ENCODE results near the gene ZFP57. TPM values are rescaled to one million over a fixed set of nuclear protein-coding genes. Genes with fewer than 3 reads are reported as not detected.
"Not testable (repeated sequence)": the region's sequence is repeated elsewhere in the genome, so short reads cannot be mapped to it uniquely, and the experiment has no call there.

The ZFP57 gene
- polyA plus RNA-seq, 1 donor (not counting 4 experiments of a cell fraction or from before 2014, with no cell fraction given) = 17.4 TPM

DNA sequence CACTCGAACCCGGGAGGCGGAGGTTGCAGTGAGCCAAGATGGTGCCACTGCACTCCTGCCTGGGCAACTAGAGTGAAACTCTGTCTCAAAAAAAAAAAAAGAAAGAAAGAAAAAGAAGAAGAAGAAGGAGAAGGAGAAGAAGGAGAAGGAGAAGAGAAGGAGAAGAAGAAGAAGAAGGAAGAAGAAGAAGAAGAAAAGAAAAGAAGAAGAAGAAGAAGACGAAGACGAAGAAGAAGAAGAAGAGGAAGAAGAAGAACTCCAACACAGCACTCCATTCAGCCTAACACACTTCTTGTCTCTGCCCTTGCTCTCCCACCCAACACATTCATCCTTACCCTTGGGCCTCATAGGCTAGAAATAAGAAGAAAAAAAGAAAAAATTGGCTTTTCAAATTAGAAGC, 6.9 kb downstream of the ZFP57 start:
- dilution Hi-C loops (cut with MboI; ENCODE audit: extremely low pct_ligation_motif_present, low sequenced_read_pairs) = no loop called here
- H2AFZ ChIP-seq (ENCODE audit: control insufficient read depth, low read length) = no peak overlapping the region
- H3K27me3 ChIP-seq (ENCODE audit: control insufficient read depth, extremely low read depth, insufficient read depth, low read length) = no peaks in the 10 kb centered on the region
- no peaks in the 10 kb centered on the region for H3K9me3 ChIP-seq (ENCODE audit: control insufficient read depth, low read depth, low read length)
- no peaks in the 10 kb centered on the region for H3K9me1 ChIP-seq (ENCODE audit: control insufficient read depth, extremely low read depth, insufficient read depth, low read length)
- H3K36me3 ChIP-seq (ENCODE audit: control insufficient read depth in 2 of 2, extremely low read depth in 1 of 2, insufficient read depth in 2 of 2, low read length in 2 of 2) = peaks cover 0 to 3% of the 10 kb centered on the region in 2 experiments
- no peak overlapping the region for H3K9ac ChIP-seq (ENCODE audit: control insufficient read depth, extremely low read depth, insufficient read depth, low read length)
- no peaks in the 10 kb centered on the region for H4K20me1 ChIP-seq (ENCODE audit: control insufficient read depth, extremely low read depth, insufficient read depth, low read length)
- peaks cover 5% of the 10 kb centered on the region for H3K79me2 ChIP-seq (ENCODE audit: control insufficient read depth, insufficient read depth, low read length)
- no peak for FAIRE-seq
- H3K4me3 ChIP-seq (ENCODE audit: control insufficient read depth in 2 of 3, extremely low read depth in 1 of 3, insufficient read depth in 2 of 3, low read depth in 1 of 3, low read length in 3 of 3) = no peak overlapping the region
- no peak overlapping the region for H3K27ac ChIP-seq (ENCODE audit: control insufficient read depth, insufficient read depth, low read length)
- no peak overlapping the region for H3K4me2 ChIP-seq (ENCODE audit: control insufficient read depth, extremely low read depth, insufficient read depth, low read depth, low read length)
- H3K4me1 ChIP-seq (ENCODE audit: control insufficient read depth, extremely low read depth, insufficient read depth, low read length) = peaks cover 37% of the 10 kb centered on the region
- TF ChIP-seq CTCF (optimal IDR thresholded peaks at IDR 0.05 in 1 of 3, IDR thresholded peaks at IDR 0.05 in 1 of 3, conservative IDR thresholded peaks at IDR 0.05 in 1 of 3; ENCODE audit: extremely low read depth in 1 of 3, insufficient read depth in 2 of 3, low read length in 3 of 3) (no peak), EZH2 (IDR thresholded peaks at IDR 0.05; ENCODE audit: low read length) (no peak)
- no peak for DNase-seq (ENCODE audit: low read depth, low spot score)

DNA sequence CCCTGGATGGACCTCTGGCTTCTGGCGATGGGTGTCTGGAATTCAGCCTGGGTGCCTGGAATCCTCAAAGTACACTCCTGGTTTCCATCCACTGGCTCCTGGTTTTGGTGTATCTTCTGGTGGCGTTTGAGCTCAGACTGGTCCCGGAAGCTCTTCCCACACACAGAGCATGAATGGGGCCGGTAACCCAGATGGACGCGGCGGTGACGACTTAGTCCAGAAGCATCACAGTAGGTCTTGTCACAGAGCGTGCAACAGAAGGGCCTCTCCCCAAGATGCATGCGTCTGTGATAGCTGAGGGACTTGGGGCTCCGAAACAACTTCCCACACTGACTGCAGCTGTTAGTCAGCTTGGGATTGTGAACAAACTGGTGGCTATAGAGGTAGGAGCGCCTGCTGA, 7.8 kb downstream of the ZFP57 start:
- no peak overlapping the region for H3K9ac ChIP-seq (ENCODE audit: control insufficient read depth, extremely low read depth, insufficient read depth, low read length)
- DNase-seq (ENCODE audit: low read depth, low spot score) (no peak), FAIRE-seq (no peak)
- no peak overlapping the region for H3K27ac ChIP-seq (ENCODE audit: control insufficient read depth, insufficient read depth, low read length)
- no peak overlapping the region for H2AFZ ChIP-seq (ENCODE audit: control insufficient read depth, low read length)
- H4K20me1 ChIP-seq (ENCODE audit: control insufficient read depth, extremely low read depth, insufficient read depth, low read length) = no peaks in the 10 kb centered on the region
- peaks cover 0 to 3% of the 10 kb centered on the region in 2 experiments for H3K36me3 ChIP-seq (ENCODE audit: control insufficient read depth in 2 of 2, extremely low read depth in 1 of 2, insufficient read depth in 2 of 2, low read length in 2 of 2)
- H3K27me3 ChIP-seq (ENCODE audit: control insufficient read depth, extremely low read depth, insufficient read depth, low read length) = no peaks in the 10 kb centered on the region
- no peak overlapping the region for H3K4me2 ChIP-seq (ENCODE audit: control insufficient read depth, extremely low read depth, insufficient read depth, low read depth, low read length)
- no peaks in the 10 kb centered on the region for H3K9me1 ChIP-seq (ENCODE audit: control insufficient read depth, extremely low read depth, insufficient read depth, low read length)
- no peaks in the 10 kb centered on the region for H3K9me3 ChIP-seq (ENCODE audit: control insufficient read depth, low read depth, low read length)
- H3K4me1 ChIP-seq (ENCODE audit: control insufficient read depth, extremely low read depth, insufficient read depth, low read length) = peaks cover 29% of the 10 kb centered on the region
- TF ChIP-seq CTCF (optimal IDR thresholded peaks at IDR 0.05 in 1 of 3, IDR thresholded peaks at IDR 0.05 in 1 of 3, conservative IDR thresholded peaks at IDR 0.05 in 1 of 3; ENCODE audit: extremely low read depth in 1 of 3, insufficient read depth in 2 of 3, low read length in 3 of 3) (no peak), EZH2 (IDR thresholded peaks at IDR 0.05; ENCODE audit: low read length) (no peak)
- peaks cover 5% of the 10 kb centered on the region for H3K79me2 ChIP-seq (ENCODE audit: control insufficient read depth, insufficient read depth, low read length)
- H3K4me3 ChIP-seq (ENCODE audit: control insufficient read depth in 2 of 3, extremely low read depth in 1 of 3, insufficient read depth in 2 of 3, low read depth in 1 of 3, low read length in 3 of 3) = no peak overlapping the region
- dilution Hi-C loops (cut with MboI; ENCODE audit: extremely low pct_ligation_motif_present, low sequenced_read_pairs) = no loop called here

DNA sequence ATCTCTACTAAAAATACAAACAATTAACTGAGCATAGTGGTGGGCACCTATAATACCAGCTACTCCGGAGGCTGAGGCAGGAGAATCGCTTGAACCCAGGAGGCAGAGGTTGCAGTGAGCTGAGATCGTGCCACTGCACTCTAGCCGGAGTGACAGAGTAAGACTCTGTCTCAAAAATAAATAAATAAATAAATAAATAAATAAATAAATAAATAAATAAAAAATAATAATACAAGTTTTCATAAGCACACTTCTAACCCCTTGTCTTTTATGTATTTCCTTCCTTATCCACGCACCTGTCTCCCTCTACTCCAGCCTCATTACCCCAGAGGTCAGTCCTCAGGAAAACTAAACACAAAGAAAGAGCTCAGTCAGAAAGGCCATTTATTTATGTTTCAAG, 8.8 kb downstream of the ZFP57 start:
- H3K9me1 ChIP-seq (ENCODE audit: control insufficient read depth, extremely low read depth, insufficient read depth, low read length); H3K4me3 ChIP-seq (ENCODE audit: control insufficient read depth in 2 of 3, extremely low read depth in 1 of 3, insufficient read depth in 2 of 3, low read depth in 1 of 3, low read length in 3 of 3); H3K4me2 ChIP-seq (ENCODE audit: control insufficient read depth, extremely low read depth, insufficient read depth, low read depth, low read length); H4K20me1 ChIP-seq (ENCODE audit: control insufficient read depth, extremely low read depth, insufficient read depth, low read length); H3K9me3 ChIP-seq (ENCODE audit: control insufficient read depth, low read depth, low read length); H3K27me3 ChIP-seq (ENCODE audit: control insufficient read depth, extremely low read depth, insufficient read depth, low read length); H2AFZ ChIP-seq (ENCODE audit: control insufficient read depth, low read length); dilution Hi-C loops (cut with MboI; ENCODE audit: extremely low pct_ligation_motif_present, low sequenced_read_pairs); FAIRE-seq; H3K36me3 ChIP-seq (ENCODE audit: control insufficient read depth in 2 of 2, extremely low read depth in 1 of 2, insufficient read depth in 2 of 2, low read length in 2 of 2); H3K27ac ChIP-seq (ENCODE audit: control insufficient read depth, insufficient read depth, low read length); H3K79me2 ChIP-seq (ENCODE audit: control insufficient read depth, insufficient read depth, low read length); DNase-seq (ENCODE audit: low read depth, low spot score); H3K9ac ChIP-seq (ENCODE audit: control insufficient read depth, extremely low read depth, insufficient read depth, low read length): not testable (repeated sequence)
- H3K4me1 ChIP-seq (ENCODE audit: control insufficient read depth, extremely low read depth, insufficient read depth, low read length) = peaks cover 20% of the 10 kb centered on the region
